ENCODE data around the gene MYO16. TPM values are rescaled to one million over a fixed set of nuclear protein-coding genes. Genes with fewer than 3 reads are reported as not detected.

Gene MYO16
- polyA plus RNA-seq, 1 donor from 2014 or later, result 2.5 TPM

DNA sequence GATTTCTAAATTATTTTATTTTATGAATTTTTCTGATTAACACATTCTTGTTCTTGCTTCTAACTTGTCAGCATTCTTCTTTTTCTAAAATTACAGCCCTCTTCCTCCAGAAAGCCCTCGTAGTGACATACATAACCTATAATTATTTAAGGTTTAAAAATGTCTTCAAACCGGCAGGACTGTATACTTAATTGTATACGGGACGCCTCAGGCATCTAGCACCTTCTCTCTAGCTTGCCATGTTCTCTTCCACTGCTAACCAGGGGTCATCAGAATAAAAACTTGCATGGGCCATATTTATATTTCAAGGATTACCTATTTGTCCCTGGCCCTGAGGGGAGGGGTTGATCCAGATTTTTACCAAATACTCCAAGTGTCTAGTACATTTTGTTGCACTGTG, 380.3 kb downstream of the MYO16 start:
- Histone ChIP-seq H3F3A (ENCODE audit: insufficient read depth, low read length, poor library complexity, severe bottlenecking) (no peaks in the 10 kb centered on the region), H3K4me2 (ENCODE audit: low read length) (no peak overlapping the region), H4K20me1 (ENCODE audit: insufficient read depth) (no peaks in the 10 kb centered on the region), H3K79me2 (replicated peaks; ENCODE audit: insufficient read depth, low read length) (no peaks in the 10 kb centered on the region), H3K4me3 (ENCODE audit: low read length) (no peak overlapping the region), H3K36me3 (ENCODE audit: insufficient read depth, low read length) (no peaks in the 10 kb centered on the region), H3K27ac (ENCODE audit: low read length) (no peak overlapping the region), H3K9me2 (ENCODE audit: insufficient read depth, low read length) (no peaks in the 10 kb centered on the region), H3K9me3 (ENCODE audit: low read length) (no peaks in the 10 kb centered on the region), H3K27me3 (ENCODE audit: insufficient read depth, low read depth, low read length) (no peaks in the 10 kb centered on the region), H2AFZ (ENCODE audit: low read depth, low read length) (no peak overlapping the region), H3K9ac (ENCODE audit: low read length) (no peak overlapping the region)
- TF ChIP-seq SMC3 (conservative IDR thresholded peaks at IDR 0.05; ENCODE audit: poor library complexity) (no peak), EP300 (conservative IDR thresholded peaks at IDR 0.05; ENCODE audit: poor library complexity, severe bottlenecking) (no peak), EZH2 (IDR thresholded peaks at IDR 0.05; ENCODE audit: borderline replicate concordance, insufficient read depth, low read length, poor library complexity, severe bottlenecking) (no peak), POLR2AphosphoS5 (IDR thresholded peaks at IDR 0.05) (no peak), MXI1 (conservative IDR thresholded peaks at IDR 0.05; ENCODE audit: poor library complexity, severe bottlenecking) (no peak), TAF1 (IDR thresholded peaks at IDR 0.05; ENCODE audit: low read depth) (no peak), RAD21 (conservative IDR thresholded peaks at IDR 0.05) (no peak)
- TF ChIP-seq, protein P1, sequence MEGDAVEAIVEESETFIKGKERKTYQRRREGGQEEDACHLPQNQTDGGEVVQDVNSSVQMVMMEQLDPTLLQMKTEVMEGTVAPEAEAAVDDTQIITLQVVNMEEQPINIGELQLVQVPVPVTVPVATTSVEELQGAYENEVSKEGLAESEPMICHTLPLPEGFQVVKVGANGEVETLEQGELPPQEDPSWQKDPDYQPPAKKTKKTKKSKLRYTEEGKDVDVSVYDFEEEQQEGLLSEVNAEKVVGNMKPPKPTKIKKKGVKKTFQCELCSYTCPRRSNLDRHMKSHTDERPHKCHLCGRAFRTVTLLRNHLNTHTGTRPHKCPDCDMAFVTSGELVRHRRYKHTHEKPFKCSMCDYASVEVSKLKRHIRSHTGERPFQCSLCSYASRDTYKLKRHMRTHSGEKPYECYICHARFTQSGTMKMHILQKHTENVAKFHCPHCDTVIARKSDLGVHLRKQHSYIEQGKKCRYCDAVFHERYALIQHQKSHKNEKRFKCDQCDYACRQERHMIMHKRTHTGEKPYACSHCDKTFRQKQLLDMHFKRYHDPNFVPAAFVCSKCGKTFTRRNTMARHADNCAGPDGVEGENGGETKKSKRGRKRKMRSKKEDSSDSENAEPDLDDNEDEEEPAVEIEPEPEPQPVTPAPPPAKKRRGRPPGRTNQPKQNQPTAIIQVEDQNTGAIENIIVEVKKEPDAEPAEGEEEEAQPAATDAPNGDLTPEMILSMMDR (IDR thresholded peaks at IDR 0.05; ENCODE audit: poor library complexity, severe bottlenecking), result no peak
- TF ChIP-seq, protein P2, sequence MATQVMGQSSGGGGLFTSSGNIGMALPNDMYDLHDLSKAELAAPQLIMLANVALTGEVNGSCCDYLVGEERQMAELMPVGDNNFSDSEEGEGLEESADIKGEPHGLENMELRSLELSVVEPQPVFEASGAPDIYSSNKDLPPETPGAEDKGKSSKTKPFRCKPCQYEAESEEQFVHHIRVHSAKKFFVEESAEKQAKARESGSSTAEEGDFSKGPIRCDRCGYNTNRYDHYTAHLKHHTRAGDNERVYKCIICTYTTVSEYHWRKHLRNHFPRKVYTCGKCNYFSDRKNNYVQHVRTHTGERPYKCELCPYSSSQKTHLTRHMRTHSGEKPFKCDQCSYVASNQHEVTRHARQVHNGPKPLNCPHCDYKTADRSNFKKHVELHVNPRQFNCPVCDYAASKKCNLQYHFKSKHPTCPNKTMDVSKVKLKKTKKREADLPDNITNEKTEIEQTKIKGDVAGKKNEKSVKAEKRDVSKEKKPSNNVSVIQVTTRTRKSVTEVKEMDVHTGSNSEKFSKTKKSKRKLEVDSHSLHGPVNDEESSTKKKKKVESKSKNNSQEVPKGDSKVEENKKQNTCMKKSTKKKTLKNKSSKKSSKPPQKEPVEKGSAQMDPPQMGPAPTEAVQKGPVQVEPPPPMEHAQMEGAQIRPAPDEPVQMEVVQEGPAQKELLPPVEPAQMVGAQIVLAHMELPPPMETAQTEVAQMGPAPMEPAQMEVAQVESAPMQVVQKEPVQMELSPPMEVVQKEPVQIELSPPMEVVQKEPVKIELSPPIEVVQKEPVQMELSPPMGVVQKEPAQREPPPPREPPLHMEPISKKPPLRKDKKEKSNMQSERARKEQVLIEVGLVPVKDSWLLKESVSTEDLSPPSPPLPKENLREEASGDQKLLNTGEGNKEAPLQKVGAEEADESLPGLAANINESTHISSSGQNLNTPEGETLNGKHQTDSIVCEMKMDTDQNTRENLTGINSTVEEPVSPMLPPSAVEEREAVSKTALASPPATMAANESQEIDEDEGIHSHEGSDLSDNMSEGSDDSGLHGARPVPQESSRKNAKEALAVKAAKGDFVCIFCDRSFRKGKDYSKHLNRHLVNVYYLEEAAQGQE (IDR thresholded peaks at IDR 0.05; ENCODE audit: borderline replicate concordance), result no peak

DNA sequence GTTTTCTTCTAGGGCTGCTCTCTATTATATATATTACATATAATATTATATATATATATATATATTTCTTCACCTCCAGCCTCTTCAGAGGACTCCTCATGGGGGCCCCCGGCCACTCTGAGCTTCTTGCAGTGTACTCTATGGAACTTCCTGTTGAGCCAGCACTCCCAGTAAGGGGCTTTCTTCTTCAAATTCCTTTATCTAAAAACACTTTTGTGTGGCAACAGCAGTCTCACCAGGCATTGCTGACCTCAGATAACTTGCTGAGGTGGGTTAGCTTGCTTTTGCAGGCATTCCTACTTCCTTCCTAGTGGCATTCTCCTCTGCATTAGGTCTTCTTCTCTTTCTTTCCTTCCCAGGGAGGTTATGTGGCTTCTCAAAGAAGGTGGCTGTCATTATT, 381.5 kb downstream of the MYO16 start:
- Histone ChIP-seq H4K20me1 (ENCODE audit: insufficient read depth) (no peaks in the 10 kb centered on the region), H2AFZ (ENCODE audit: low read depth, low read length) (no peak overlapping the region), H3K36me3 (ENCODE audit: insufficient read depth, low read length) (no peaks in the 10 kb centered on the region), H3K9me2 (ENCODE audit: insufficient read depth, low read length) (no peaks in the 10 kb centered on the region), H3K9me3 (ENCODE audit: low read length) (no peaks in the 10 kb centered on the region), H3K27ac (ENCODE audit: low read length) (no peak overlapping the region), H3K27me3 (ENCODE audit: insufficient read depth, low read depth, low read length) (no peaks in the 10 kb centered on the region), H3K79me2 (replicated peaks; ENCODE audit: insufficient read depth, low read length) (no peaks in the 10 kb centered on the region), H3K9ac (ENCODE audit: low read length) (no peak overlapping the region), H3F3A (ENCODE audit: insufficient read depth, low read length, poor library complexity, severe bottlenecking) (no peaks in the 10 kb centered on the region), H3K4me3 (ENCODE audit: low read length) (no peak overlapping the region), H3K4me2 (ENCODE audit: low read length) (no peak overlapping the region)
- no peak for TF ChIP-seq EZH2 (IDR thresholded peaks at IDR 0.05; ENCODE audit: borderline replicate concordance, insufficient read depth, low read length, poor library complexity, severe bottlenecking)
- no peak for TF ChIP-seq SMC3 (conservative IDR thresholded peaks at IDR 0.05; ENCODE audit: poor library complexity)
- TF ChIP-seq, protein P2 (IDR thresholded peaks at IDR 0.05; ENCODE audit: borderline replicate concordance), result no peak
- no peak for TF ChIP-seq EP300 (conservative IDR thresholded peaks at IDR 0.05; ENCODE audit: poor library complexity, severe bottlenecking)
- TF ChIP-seq TAF1 (IDR thresholded peaks at IDR 0.05; ENCODE audit: low read depth), result no peak
- TF ChIP-seq, protein P1 (IDR thresholded peaks at IDR 0.05; ENCODE audit: poor library complexity, severe bottlenecking), result no peak
- no peak for TF ChIP-seq MXI1 (conservative IDR thresholded peaks at IDR 0.05; ENCODE audit: poor library complexity, severe bottlenecking)
- TF ChIP-seq POLR2AphosphoS5 (IDR thresholded peaks at IDR 0.05), result no peak
- TF ChIP-seq RAD21 (conservative IDR thresholded peaks at IDR 0.05), result no peak

All from neural cell (in vitro differentiated cells).